GM18951 (cell line): ENCODE results near the gene PARD6A.

ENCODE experiments used
- POLR2A ChIP-seq: IDR thresholded peaks from 4 replicates; pipeline ENCODE4 v1.6.1; 2011; ENCODE audit warnings: mild to moderate bottlenecking; ENCODE audit not compliant: insufficient read length, insufficient read depth; ENCODE audit errors: extremely low read depth
- in situ Hi-C: fragments of 300-500 bp; cut with MboI; formaldehyde crosslinking; loops from one replicate; pipeline ENCODE4 v1.12.0; 2022; ENCODE audit warnings: low sequenced_read_pairs, mixed read lengths, inconsistent platforms; ENCODE audit not compliant: unreplicated experiment

Gene PARD6A

GRCh38 chr16:67660564-67661028, at the start of gene PARD6A:
Gene PARD6A (plus strand): TSS chr16:67660960. CDS start chr16:67661039, 79 bp downstream.
- in situ Hi-C loops: loop anchor here (25.0 kb wide), 1 partner anchor 377 kb away; no protein-coding TSS in a partner anchor
- no peak for TF ChIP-seq POLR2A

GRCh38 chr16:67613808-67614207, 47.0 kb upstream of the PARD6A start:
- in situ Hi-C loops: no loop called here
- TF ChIP-seq POLR2A: no peak

GRCh38 chr16:67628216-67628615, 32.5 kb upstream of the PARD6A start:
- TF ChIP-seq POLR2A: no peak
- in situ Hi-C loops: no loop called here

- no peak for TF ChIP-seq POLR2A
- in situ Hi-C loops: no loop called here
Measured at GRCh38 chr16:67632415-67633172, 28.2 kb upstream of the PARD6A start.

GRCh38 chr16:67636713-67637112, 24.0 kb upstream of the PARD6A start:
- in situ Hi-C loops: no loop called here

GRCh38 chr16:67637625-67638024, 23.1 kb upstream of the PARD6A start:
- TF ChIP-seq POLR2A: no peak
- in situ Hi-C loops: no loop called here

More at GRCh38 chr16:67636713-67637112, 24.0 kb upstream of the PARD6A start:
- no peak for TF ChIP-seq POLR2A

- TF ChIP-seq POLR2A: no peak
- in situ Hi-C loops: loop anchor here (5.0 kb wide), 1 partner anchor 100 kb away; no protein-coding TSS in a partner anchor
Measured at GRCh38 chr16:67641779-67642708, 18.7 kb upstream of the PARD6A start.

GRCh38 chr16:67644038-67644437, 16.7 kb upstream of the PARD6A start:
- TF ChIP-seq POLR2A: no peak
- in situ Hi-C loops: loop anchor here (5.0 kb wide), 1 partner anchor 102 kb away; no protein-coding TSS in a partner anchor

- TF ChIP-seq POLR2A: no peak
- in situ Hi-C loops: no loop called here
Measured at GRCh38 chr16:67645397-67646121, 15.2 kb upstream of the PARD6A start.

- in situ Hi-C loops: no loop called here
- TF ChIP-seq POLR2A: no peak
Measured at GRCh38 chr16:67647111-67647651, 13.6 kb upstream of the PARD6A start.

- no peak for TF ChIP-seq POLR2A
- in situ Hi-C loops: no loop called here
Measured at GRCh38 chr16:67647681-67648080, 13.1 kb upstream of the PARD6A start.

- in situ Hi-C loops: no loop called here
- no peak for TF ChIP-seq POLR2A
Measured at GRCh38 chr16:67648088-67648763, 12.5 kb upstream of the PARD6A start.
